Karpas-422 (cell line): ENCODE measurements around the gene CHPF. TPM values are rescaled to one million over a fixed set of nuclear protein-coding genes. Genes with fewer than 3 reads are reported as not detected.

Experiments
- DNase-seq: peaks from one replicate; pipeline ENCODE4 v3.0.0-alpha.2; 2015
- H2AFZ ChIP-seq: fragments of 200-600 bp; sonication (generic); 2 replicates; pipeline ENCODE4 v1.6.1; 2014; ENCODE audit warnings: antibody characterized with exemption, low read length, mixed read lengths
- H3K27ac ChIP-seq: fragments of 200-600 bp; sonication (generic); 2 replicates; pipeline ENCODE4 v1.5.1; 2014; ENCODE audit warnings: mild to moderate bottlenecking, low read length, moderate library complexity
- H3K27me3 ChIP-seq: fragments of 200-600 bp; sonication (generic); 2 replicates; pipeline ENCODE4 v1.6.1; 2014; ENCODE audit warnings: low read length, mixed read lengths
- H3K36me3 ChIP-seq: fragments of 200-600 bp; sonication (generic); 2 replicates; pipeline ENCODE4 v1.6.1; 2014; ENCODE audit warnings: low read length, mixed read lengths; ENCODE audit not compliant: insufficient read depth
- H3K4me1 ChIP-seq: fragments of 200-600 bp; sonication (generic); 2 replicates; pipeline ENCODE4 v1.6.1; 2014; ENCODE audit warnings: mild to moderate bottlenecking, low read length, mixed read lengths
- H3K4me2 ChIP-seq: fragments of 200-600 bp; sonication (generic); 2 replicates; pipeline ENCODE4 v1.6.1; 2014; ENCODE audit warnings: low read length, low read depth, mild to moderate bottlenecking; ENCODE audit not compliant: poor library complexity, severe bottlenecking
- H3K4me3 ChIP-seq: fragments of 200-600 bp; sonication (generic); 2 replicates; pipeline ENCODE4 v1.5.1; 2014; ENCODE audit warnings: mild to moderate bottlenecking, antibody characterized with exemption, low read length, mixed read lengths
- H3K79me2 ChIP-seq: fragments of 200-600 bp; sonication (generic); 2 replicates; pipeline ENCODE4 v1.6.1; 2014; ENCODE audit warnings: mild to moderate bottlenecking, low read length, mixed read lengths
- H3K9ac ChIP-seq: fragments of 200-600 bp; sonication (generic); 2 replicates; pipeline ENCODE4 v1.6.0; 2014; ENCODE audit warnings: low read length
- H3K9me2 ChIP-seq: fragments of 200-600 bp; sonication (generic), shearing (Covaris generic); replicated peaks from 2 replicates; pipeline ENCODE4 v1.6.0; 2014; ENCODE audit warnings: mild to moderate bottlenecking, low read length, moderate library complexity; ENCODE audit not compliant: insufficient read depth
- H3K9me3 ChIP-seq: fragments of 300-700, 200-600 bp; sonication (generic); 2 replicates; pipeline ENCODE4 v1.6.1; 2014; ENCODE audit warnings: low read length, mixed read lengths
- H4K20me1 ChIP-seq: fragments of 200-600 bp; sonication (generic); 2 replicates; pipeline ENCODE4 v1.6.1; 2014; ENCODE audit warnings: mild to moderate bottlenecking, antibody characterized with exemption, low read length, low read depth; ENCODE audit not compliant: insufficient read depth
- total RNA-seq: library from RNA; depleted of rRNA; stranded (reverse); fragments of >200 nt; shearing (Covaris generic); gene quantifications from 2 replicates; pipeline ENCODE4 v1.2.3, GENCODE V29; 2014; ENCODE audit warnings: low replicate concordance

CHPF gene
- total RNA-seq, 1 experiment from 2014 or later, result 25.5 TPM

- H2AFZ ChIP-seq, result no peak overlapping the region
- peaks cover 3% of the 10 kb centered on the region for H3K4me1 ChIP-seq
- H3K79me2 ChIP-seq, result no peaks in the 10 kb centered on the region
- no peaks in the 10 kb centered on the region for H3K9me2 ChIP-seq
- DNase-seq, result no peak
- H3K27me3 ChIP-seq, result 0 out of 2 replicates have a peak, but pooled peaks cover 2% of the 10 kb centered on the region
- 0 out of 2 replicates have a peak, but pooled peaks cover 7% of the 10 kb centered on the region for H4K20me1 ChIP-seq
- no peak overlapping the region for H3K9ac ChIP-seq
- no peak overlapping the region for H3K4me2 ChIP-seq
- H3K27ac ChIP-seq, result no peak overlapping the region
- no peaks in the 10 kb centered on the region for H3K36me3 ChIP-seq
- H3K4me3 ChIP-seq, result no peak overlapping the region
- H3K9me3 ChIP-seq, result no peaks in the 10 kb centered on the region
Observed at GRCh38 chr2:219525533-219526232, 17.9 kb downstream of the CHPF start.

DNA sequence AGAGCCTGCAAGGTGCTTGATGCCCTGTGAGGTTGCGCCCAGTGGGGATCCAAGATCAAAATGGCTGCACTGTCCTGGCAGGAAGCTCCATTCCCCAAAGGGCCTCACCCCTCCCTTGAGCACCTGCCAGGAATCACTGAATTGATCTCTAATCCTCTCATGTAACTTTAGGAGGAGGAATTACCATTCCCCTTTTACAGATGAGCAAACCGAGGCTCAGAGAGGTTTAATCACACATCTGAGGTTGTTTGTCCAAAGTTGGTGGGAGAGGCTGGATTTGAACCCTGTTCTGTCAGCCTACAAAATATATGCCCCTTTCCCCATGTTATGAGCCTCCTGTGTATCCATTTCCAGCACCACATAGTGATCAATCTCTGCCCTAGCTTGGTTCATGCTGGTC, 18.8 kb downstream of the CHPF start:
- H3K27me3 ChIP-seq, result 0 out of 2 replicates have a peak, but pooled peaks cover under 1% of the 10 kb centered on the region
- no peak overlapping the region for H3K27ac ChIP-seq
- H3K4me3 ChIP-seq, result no peak overlapping the region
- no peaks in the 10 kb centered on the region for H3K79me2 ChIP-seq
- no peak overlapping the region for H2AFZ ChIP-seq
- H3K9ac ChIP-seq, result no peak overlapping the region
- peaks cover under 1% of the 10 kb centered on the region for H3K4me1 ChIP-seq
- DNase-seq, result no peak
- no peaks in the 10 kb centered on the region for H3K9me3 ChIP-seq
- 0 out of 2 replicates have a peak, but pooled peaks cover 5% of the 10 kb centered on the region for H4K20me1 ChIP-seq
- no peak overlapping the region for H3K4me2 ChIP-seq
- H3K9me2 ChIP-seq, result no peaks in the 10 kb centered on the region
- H3K36me3 ChIP-seq, result no peaks in the 10 kb centered on the region

- Histone ChIP-seq H3K27me3 (no peaks in the 10 kb centered on the region), H3K4me2 (no peak overlapping the region), H3K9ac (no peak overlapping the region), H2AFZ (no peak overlapping the region), H4K20me1 (no peaks in the 10 kb centered on the region), H3K9me2 (no peaks in the 10 kb centered on the region), H3K4me1 (no peaks in the 10 kb centered on the region; the same call in 1 of the 2 replicates), H3K79me2 (no peaks in the 10 kb centered on the region), H3K4me3 (no peak overlapping the region), H3K9me3 (no peaks in the 10 kb centered on the region), H3K27ac (no peak overlapping the region), H3K36me3 (no peaks in the 10 kb centered on the region)
- peak; percentile 53 for DNase-seq
Observed at GRCh38 chr2:219523031-219523671, 20.5 kb downstream of the CHPF start.

DNA sequence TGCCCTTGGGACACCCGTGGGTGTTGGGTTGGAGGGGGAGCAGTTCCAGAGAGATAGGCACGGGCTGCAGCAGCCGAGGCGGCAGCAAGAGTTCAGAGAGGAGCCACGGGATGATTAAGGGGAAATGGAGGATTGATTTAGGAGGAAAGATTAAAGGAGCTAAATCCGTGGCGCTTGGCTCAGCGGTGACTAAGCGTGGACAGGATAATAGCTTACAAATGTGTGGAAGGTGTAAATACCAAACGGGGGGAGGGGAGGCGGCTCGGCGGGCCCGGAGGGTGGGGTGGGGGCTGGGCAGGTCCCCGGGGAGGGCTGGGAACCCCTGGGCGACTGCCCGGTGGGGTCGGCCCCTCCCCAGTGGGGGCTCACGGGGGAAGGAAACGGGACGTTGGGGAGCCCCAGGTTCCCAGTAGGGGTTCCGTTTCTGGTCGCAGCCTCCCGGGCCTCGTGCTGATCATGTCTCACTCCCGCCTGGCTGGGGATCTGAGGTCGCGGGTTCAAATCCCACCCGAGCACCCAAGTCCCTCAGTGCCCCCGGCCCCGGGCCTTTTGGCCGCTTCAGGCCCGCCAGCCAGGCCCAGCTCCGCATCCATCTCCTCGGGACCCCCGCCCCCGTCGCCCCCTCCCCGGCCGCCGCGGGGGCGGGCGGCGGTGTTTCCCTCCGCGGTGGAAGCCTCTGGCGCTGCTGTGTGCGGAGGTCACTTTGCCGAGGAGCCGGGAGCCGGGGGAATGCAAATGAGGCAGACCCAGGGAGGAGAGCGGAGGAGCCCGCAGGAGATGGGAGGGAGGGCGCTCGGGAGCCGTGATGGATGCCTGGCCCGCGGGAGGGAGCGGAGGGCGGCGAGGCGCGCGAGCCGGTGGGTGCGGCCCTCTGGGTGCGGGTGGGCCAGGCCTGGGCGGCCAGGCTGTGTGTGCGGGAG, 21.2 kb downstream of the CHPF start:
- DNase-seq, result no peak
- H3K27me3 ChIP-seq, result no peaks in the 10 kb centered on the region
- H2AFZ ChIP-seq, result no peak overlapping the region
- no peaks in the 10 kb centered on the region for H3K9me3 ChIP-seq
- no peak overlapping the region for H3K9ac ChIP-seq
- no peak overlapping the region for H3K4me2 ChIP-seq
- H3K4me1 ChIP-seq, result no peaks in the 10 kb centered on the region; the same call in 1 of the 2 replicates
- no peaks in the 10 kb centered on the region for H3K36me3 ChIP-seq
- H3K4me3 ChIP-seq, result no peak overlapping the region
- no peaks in the 10 kb centered on the region for H4K20me1 ChIP-seq
- H3K79me2 ChIP-seq, result no peaks in the 10 kb centered on the region
- H3K9me2 ChIP-seq, result no peaks in the 10 kb centered on the region
- no peak overlapping the region for H3K27ac ChIP-seq

GRCh38 chr2:219521066-219521880, 22.3 kb downstream of the CHPF start:
- no peaks in the 10 kb centered on the region for H3K79me2 ChIP-seq
- H3K9me3 ChIP-seq, result no peaks in the 10 kb centered on the region
- H2AFZ ChIP-seq, result no peak overlapping the region
- H3K9me2 ChIP-seq, result no peaks in the 10 kb centered on the region
- H3K4me2 ChIP-seq, result no peak overlapping the region
- H3K27ac ChIP-seq, result no peak overlapping the region
- no peak overlapping the region for H3K4me3 ChIP-seq
- H4K20me1 ChIP-seq, result no peaks in the 10 kb centered on the region
- no peak overlapping the region for H3K9ac ChIP-seq
- DNase-seq, result peak; percentile 54
- no peaks in the 10 kb centered on the region; the same call in 1 of the 2 replicates for H3K4me1 ChIP-seq
- H3K27me3 ChIP-seq, result no peaks in the 10 kb centered on the region
- no peaks in the 10 kb centered on the region for H3K36me3 ChIP-seq

DNA sequence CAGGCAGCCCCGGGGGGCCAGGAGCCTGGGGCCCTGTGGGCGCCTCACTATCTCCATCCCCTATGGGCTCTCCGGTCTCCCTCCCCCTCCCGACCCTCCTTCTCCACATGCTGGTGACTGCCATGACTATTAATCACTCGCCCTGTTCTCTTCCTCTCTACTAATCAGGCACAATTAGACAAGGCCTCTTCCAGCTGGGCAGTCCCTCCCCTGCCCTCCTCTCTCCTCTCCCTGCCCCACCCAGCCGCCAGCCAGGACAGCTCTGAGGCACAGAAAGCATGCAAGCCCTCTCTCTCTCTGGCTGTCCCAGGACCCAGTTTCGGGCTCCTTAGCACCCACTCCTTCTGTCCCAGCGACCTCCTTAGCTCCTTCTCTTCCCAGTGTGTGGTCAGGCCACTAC, 23.5 kb downstream of the CHPF start:
- Histone ChIP-seq H3K27me3 (no peaks in the 10 kb centered on the region), H3K36me3 (no peaks in the 10 kb centered on the region), H3K79me2 (no peaks in the 10 kb centered on the region), H3K9ac (no peak overlapping the region), H3K9me3 (no peaks in the 10 kb centered on the region), H3K4me2 (no peak overlapping the region), H3K4me3 (no peak overlapping the region), H2AFZ (no peak overlapping the region), H3K4me1 (no peaks in the 10 kb centered on the region; the same call in 1 of the 2 replicates), H3K9me2 (no peaks in the 10 kb centered on the region), H3K27ac (no peak overlapping the region), H4K20me1 (no peaks in the 10 kb centered on the region)
- DNase-seq, result no peak

GRCh38 chr2:219519526-219519916, 24.1 kb downstream of the CHPF start:
- DNase-seq, result no peak
- no peak overlapping the region for H3K9ac ChIP-seq
- no peaks in the 10 kb centered on the region; the same call in 1 of the 2 replicates for H3K4me1 ChIP-seq
- H3K9me3 ChIP-seq, result no peaks in the 10 kb centered on the region
- no peaks in the 10 kb centered on the region for H3K79me2 ChIP-seq
- H3K27ac ChIP-seq, result no peak overlapping the region
- no peaks in the 10 kb centered on the region for H3K36me3 ChIP-seq
- H3K4me3 ChIP-seq, result no peak overlapping the region
- no peak overlapping the region for H2AFZ ChIP-seq
- H3K9me2 ChIP-seq, result no peaks in the 10 kb centered on the region
- no peaks in the 10 kb centered on the region for H4K20me1 ChIP-seq
- no peak overlapping the region for H3K4me2 ChIP-seq
- no peaks in the 10 kb centered on the region for H3K27me3 ChIP-seq
